Loucy (cell line): ENCODE measurements around the gene STX8.

Experiments used
- EZH2phosphoT487 ChIP-seq: fragments of 200-600 bp; IDR thresholded peaks from 2 replicates; pipeline ENCODE4 v1.6.1; 2018; ENCODE audit warnings: antibody characterized with exemption, mild to moderate bottlenecking, moderate library complexity, borderline replicate concordance
- TF ChIP-seq, protein P1 (sequence below): fragments of 200-600 bp; sonication (generic); conservative IDR thresholded peaks from 2 replicates; pipeline ENCODE4 v1.5.1; 2014; ENCODE audit warnings: mild to moderate bottlenecking, antibody characterized with exemption, low read length

DNA sequence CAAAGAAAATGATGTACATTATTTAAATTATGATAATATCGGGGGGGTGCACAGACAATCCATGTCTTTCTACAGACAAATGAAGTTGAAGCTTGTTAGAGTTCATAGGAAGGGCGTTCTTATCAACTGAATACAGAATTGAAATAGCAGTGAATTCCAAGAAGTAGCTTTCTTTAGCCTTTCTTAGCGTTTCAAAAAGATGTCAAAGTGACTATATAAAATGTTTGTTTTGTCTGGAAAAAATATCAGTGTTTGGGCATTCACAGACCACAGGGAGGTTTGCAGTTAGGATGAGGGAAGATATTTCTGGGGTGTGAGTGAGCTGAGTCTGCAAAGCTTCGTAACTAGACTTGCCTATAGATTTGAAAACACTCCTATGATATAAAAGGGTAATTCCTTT lies 55.0 kb downstream of the STX8 start:
- TF ChIP-seq, protein P1, sequence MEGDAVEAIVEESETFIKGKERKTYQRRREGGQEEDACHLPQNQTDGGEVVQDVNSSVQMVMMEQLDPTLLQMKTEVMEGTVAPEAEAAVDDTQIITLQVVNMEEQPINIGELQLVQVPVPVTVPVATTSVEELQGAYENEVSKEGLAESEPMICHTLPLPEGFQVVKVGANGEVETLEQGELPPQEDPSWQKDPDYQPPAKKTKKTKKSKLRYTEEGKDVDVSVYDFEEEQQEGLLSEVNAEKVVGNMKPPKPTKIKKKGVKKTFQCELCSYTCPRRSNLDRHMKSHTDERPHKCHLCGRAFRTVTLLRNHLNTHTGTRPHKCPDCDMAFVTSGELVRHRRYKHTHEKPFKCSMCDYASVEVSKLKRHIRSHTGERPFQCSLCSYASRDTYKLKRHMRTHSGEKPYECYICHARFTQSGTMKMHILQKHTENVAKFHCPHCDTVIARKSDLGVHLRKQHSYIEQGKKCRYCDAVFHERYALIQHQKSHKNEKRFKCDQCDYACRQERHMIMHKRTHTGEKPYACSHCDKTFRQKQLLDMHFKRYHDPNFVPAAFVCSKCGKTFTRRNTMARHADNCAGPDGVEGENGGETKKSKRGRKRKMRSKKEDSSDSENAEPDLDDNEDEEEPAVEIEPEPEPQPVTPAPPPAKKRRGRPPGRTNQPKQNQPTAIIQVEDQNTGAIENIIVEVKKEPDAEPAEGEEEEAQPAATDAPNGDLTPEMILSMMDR: no peak
- TF ChIP-seq EZH2phosphoT487: no peak
